Activated T-cell treated with anti-CD3 and anti-CD28 coated beads, Interleukin-2, amount 50 U/mL, for 72 hours (primary cell): ENCODE measurements around the gene ZNF512B. TPM values are rescaled to one million over a fixed set of nuclear protein-coding genes. Genes with fewer than 3 reads are reported as not detected.
"Not testable (repeated sequence)": the region's sequence is repeated elsewhere in the genome, so short reads cannot be mapped to it uniquely, and the experiment has no call there.

Experiments
- ATAC-seq, 2 donors: fragments of 150-1000 bp; cut with Tn5 transposase; replicated peaks in 1 of 2; 2 replicates each; pipeline ENCODE4 v1.10.0; 2021; ENCODE audit warnings: moderate library complexity in 2 of 2, mild to moderate bottlenecking in 1 of 2
- DNase-seq, 2 donors: peaks; one replicate each; pipeline ENCODE4 v3.0.0; 2021 to 2022; ENCODE audit warnings: mixed read lengths in 1 of 2
- H3K27ac Mint-ChIP-seq: one replicate; pipeline ENCODE4 v1.8.0; 2022; ENCODE audit warnings: mild to moderate bottlenecking, moderate library complexity, mixed read lengths
- H3K27me3 Mint-ChIP-seq: one replicate; pipeline ENCODE4 v1.8.0; 2022; ENCODE audit warnings: low read depth, mixed read lengths
- H3K36me3 Mint-ChIP-seq, 2 donors: one replicate each; pipeline ENCODE4 v1.8.0; 2022; ENCODE audit warnings: mixed read lengths in 2 of 2, mild to moderate bottlenecking in 1 of 2; ENCODE audit not compliant: insufficient read depth in 2 of 2
- H3K4me1 Mint-ChIP-seq: one replicate; pipeline ENCODE4 v1.8.0; 2022; ENCODE audit warnings: low read depth, mixed read lengths
- H3K4me3 Mint-ChIP-seq, 2 donors: one replicate each; pipeline ENCODE4 v1.8.0; 2022; ENCODE audit warnings: mild to moderate bottlenecking in 2 of 2, mixed read lengths in 2 of 2, moderate library complexity in 2 of 2
- H3K9me3 Mint-ChIP-seq, 2 donors: one replicate each; pipeline ENCODE4 v1.8.0; 2022; ENCODE audit warnings: mixed read lengths in 2 of 2
- total RNA-seq, 2 donors: library from RNA; stranded (reverse); gene quantifications; one replicate each; pipeline ENCODE4 v1.2.3, GENCODE V29; 2022

ZNF512B gene
- total RNA-seq, 2 donors from 2014 or later = 20.0 to 20.6 TPM

GRCh38 chr20:63937596-63937995 lies 32.1 kb downstream of the ZNF512B start:
- Mint-ChIP-seq H3K4me3 (no peak overlapping the region), H3K9me3 (no peaks in the 10 kb centered on the region), H3K27ac (no peak overlapping the region), H3K4me1 (peaks cover 4% of the 10 kb centered on the region), H3K27me3 (no peaks in the 10 kb centered on the region), H3K36me3 (peaks cover 2 to 6% of the 10 kb centered on the region in 2 donors)
- ATAC-seq (no peak), DNase-seq (no peak)

DNA sequence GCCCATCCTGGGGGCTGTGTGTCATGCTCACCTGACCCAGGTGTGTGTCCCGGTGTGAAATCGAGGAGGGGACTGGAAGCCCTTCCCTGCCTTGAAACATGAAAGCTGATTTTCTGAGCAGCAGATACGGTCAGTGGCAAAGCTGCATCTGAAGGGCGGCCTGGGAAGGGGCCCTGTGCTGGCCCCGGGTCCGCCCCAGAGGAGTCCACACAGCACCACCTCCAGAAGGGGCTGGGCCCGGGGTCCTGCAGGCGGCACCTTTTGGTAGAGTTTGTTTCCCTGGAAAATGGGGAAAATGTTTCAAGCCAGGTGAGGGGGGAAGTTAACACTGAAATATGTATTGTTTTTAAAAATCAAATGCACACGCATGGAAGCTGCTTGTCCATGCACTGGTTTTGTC lies 34.3 kb downstream of the ZNF512B start:
- Mint-ChIP-seq H3K27ac (no peak overlapping the region), H3K36me3 (peaks cover 0 to 7% of the 10 kb centered on the region in 2 donors), H3K27me3 (no peaks in the 10 kb centered on the region), H3K4me3 (no peak overlapping the region), H3K4me1 (no peaks in the 10 kb centered on the region), H3K9me3 (no peaks in the 10 kb centered on the region)
- ATAC-seq (no peak), DNase-seq (no peak)

DNA sequence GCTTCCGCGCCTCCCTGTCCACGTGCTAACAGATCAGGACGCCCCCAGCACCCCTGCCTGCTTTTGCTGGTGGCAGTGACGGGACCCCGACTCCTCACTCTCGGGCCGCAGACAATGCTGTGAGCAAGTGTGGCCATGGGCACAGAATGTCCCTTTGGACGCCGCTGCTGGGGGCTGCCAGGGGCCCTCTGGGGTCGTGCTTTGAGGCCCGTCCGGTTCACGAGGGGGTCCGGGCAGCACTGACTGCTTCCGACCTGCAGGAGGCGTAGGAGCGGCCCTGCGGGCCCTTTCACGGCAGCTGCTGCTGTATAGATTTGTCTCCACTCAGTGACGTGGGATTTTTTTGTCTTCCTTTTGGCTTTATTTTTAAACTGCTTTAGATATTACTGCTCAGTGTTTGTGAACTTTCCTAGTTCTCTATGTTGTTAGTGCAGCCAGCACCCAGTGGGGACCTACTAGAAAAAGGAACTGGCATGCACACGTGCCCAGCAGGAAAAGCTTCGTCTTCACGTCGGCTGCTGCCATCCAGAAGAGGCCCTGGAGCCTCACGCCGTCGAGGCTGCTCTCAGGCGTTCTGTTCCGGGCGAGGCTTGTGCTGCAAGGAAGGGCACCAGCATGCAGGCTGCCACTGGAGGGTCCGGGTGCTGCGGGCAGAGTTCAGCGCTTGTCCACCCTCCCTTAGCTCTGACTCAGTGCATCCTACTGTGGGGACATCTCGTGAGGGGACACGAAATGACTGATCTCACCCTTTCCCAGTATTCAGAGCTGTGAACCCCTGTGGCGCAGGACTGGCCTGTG lies 35.3 kb downstream of the ZNF512B start:
- DNase-seq (peak in 1 of 2 donors; percentile 11), ATAC-seq (no peak)
- no peaks in the 10 kb centered on the region for H3K27me3 Mint-ChIP-seq
- peaks cover 0 to 7% of the 10 kb centered on the region in 2 donors for H3K36me3 Mint-ChIP-seq
- no peaks in the 10 kb centered on the region for H3K4me1 Mint-ChIP-seq
- no peak overlapping the region for H3K4me3 Mint-ChIP-seq
- H3K27ac Mint-ChIP-seq = no peak overlapping the region
- H3K9me3 Mint-ChIP-seq = no peaks in the 10 kb centered on the region

DNA sequence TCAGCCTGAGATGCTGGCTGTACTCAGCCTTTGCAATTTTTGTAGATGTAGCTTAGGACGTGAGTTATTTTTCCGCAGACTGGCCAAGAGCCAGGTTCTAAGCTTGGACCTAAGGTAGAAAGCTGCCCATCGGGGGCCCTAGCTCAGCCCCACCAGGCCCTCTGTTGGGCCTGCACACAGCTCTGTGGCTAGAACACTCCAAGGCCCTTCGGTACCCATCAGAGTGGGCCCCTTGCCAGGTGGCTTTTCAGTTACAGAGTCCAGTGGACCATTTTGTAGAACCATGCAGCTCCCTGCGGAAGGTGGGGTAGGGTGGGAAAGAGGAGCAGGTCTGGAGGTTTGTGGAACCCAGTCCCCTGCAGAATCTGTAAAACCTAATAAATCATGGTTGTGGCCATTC lies 36.1 kb downstream of the ZNF512B start:
- H3K4me3 Mint-ChIP-seq = no peak overlapping the region
- no peaks in the 10 kb centered on the region for H3K9me3 Mint-ChIP-seq
- H3K36me3 Mint-ChIP-seq = peaks cover 0 to 10% of the 10 kb centered on the region in 2 donors
- H3K27ac Mint-ChIP-seq = no peak overlapping the region
- DNase-seq = no peak
- ATAC-seq = no peak
- H3K27me3 Mint-ChIP-seq = no peaks in the 10 kb centered on the region
- H3K4me1 Mint-ChIP-seq = no peaks in the 10 kb centered on the region

DNA sequence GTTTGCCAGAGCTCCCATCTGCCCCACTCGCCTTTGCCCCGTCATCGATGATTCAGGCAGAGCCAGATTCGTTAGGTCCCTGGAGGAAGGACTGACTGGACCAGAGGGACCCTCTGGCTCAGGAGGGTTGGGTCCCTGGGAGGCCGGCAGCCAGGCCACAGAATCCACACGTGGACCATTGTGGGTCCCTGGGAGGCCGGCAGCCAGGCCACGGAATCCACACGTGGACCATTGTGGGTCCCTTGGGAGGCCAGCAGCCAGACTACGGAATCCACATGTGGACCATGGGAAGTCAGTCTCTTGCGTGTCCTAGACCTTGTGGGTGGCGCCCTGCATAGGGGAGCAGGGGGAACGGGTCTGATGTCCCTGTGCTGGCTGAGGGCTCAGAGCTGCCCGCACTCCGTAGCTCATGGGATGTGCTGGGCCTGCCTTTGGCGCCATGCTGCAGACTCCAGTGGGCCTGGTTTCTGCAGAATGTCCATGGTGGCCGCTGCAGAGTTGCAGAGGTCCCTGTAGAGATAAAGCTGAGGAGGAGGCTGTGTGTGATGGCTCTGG lies 37.0 kb downstream of the ZNF512B start:
- no peak for ATAC-seq
- Mint-ChIP-seq H3K27me3 (no peaks in the 10 kb centered on the region), H3K36me3 (peaks cover 0 to 13% of the 10 kb centered on the region in 2 donors)

DNA sequence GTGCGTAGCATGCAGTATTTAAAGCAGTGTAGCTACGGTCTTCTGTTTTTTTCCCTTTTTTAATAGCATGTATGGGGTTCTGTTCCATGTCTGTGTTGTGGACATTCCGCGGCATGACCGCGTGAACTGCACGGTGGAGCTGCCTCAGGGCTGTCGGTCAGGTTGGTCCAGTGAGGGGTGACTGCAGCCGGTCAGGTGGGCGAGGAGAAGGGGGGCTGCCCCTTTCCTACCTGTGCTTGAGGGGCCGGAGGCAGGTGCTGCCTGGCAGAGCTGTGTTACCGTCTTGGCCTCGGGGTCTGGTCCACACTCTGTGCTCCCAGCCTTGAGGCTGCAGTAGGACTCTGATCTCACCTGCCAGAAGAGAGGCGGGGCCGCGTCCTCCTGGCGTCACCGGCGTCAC lies 38.0 kb downstream of the ZNF512B start:
- Mint-ChIP-seq H3K36me3 (peaks cover 0 to 14% of the 10 kb centered on the region in 2 donors), H3K27me3 (no peaks in the 10 kb centered on the region), H3K9me3 (no peaks in the 10 kb centered on the region), H3K4me1 (no peaks in the 10 kb centered on the region), H3K27ac (no peak overlapping the region), H3K4me3 (no peak overlapping the region)
- no peak for DNase-seq
- ATAC-seq = no peak

More for the DNA sequence above, 37.0 kb downstream of the ZNF512B start:
- no peak for DNase-seq
- H3K4me3 Mint-ChIP-seq = no peak overlapping the region
- no peaks in the 10 kb centered on the region for H3K4me1 Mint-ChIP-seq
- H3K9me3 Mint-ChIP-seq = no peaks in the 10 kb centered on the region
- no peak overlapping the region for H3K27ac Mint-ChIP-seq

DNA sequence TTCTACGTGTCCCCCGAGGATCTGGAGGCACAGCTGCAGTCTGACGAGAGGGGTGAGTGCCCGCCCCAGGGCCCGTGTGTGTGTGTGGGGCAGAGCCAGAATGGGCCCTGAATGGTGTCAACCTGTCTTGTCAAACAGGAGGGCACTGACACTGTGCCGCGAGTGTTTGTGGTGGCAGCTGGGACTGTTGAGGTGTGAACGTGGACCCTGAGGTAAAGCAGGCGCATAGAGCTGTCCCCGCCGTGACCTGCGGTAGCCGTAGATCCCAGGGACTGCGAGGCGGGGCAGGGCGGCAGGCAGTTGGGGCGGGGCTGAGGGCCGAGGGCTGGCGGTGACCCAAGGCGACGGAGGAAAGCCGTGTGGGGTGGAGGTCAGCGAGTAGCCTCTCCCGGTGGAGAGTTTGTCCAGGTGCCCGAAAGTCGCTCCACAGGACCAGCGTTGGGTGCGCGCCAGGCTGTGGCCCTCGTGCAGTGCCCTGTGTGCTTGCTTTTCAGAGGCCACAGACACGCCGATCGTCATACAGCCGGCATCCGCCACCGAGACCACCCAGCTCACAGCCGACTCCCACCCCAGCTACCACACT lies 38.7 kb downstream of the ZNF512B start:
- H3K4me1 Mint-ChIP-seq = no peaks in the 10 kb centered on the region
- H3K36me3 Mint-ChIP-seq = peaks cover 0 to 15% of the 10 kb centered on the region in 2 donors
- H3K27ac Mint-ChIP-seq = no peak overlapping the region
- no peaks in the 10 kb centered on the region for H3K9me3 Mint-ChIP-seq
- H3K27me3 Mint-ChIP-seq = no peaks in the 10 kb centered on the region
- no peak overlapping the region for H3K4me3 Mint-ChIP-seq
- no peak for DNase-seq
- ATAC-seq = no peak

DNA sequence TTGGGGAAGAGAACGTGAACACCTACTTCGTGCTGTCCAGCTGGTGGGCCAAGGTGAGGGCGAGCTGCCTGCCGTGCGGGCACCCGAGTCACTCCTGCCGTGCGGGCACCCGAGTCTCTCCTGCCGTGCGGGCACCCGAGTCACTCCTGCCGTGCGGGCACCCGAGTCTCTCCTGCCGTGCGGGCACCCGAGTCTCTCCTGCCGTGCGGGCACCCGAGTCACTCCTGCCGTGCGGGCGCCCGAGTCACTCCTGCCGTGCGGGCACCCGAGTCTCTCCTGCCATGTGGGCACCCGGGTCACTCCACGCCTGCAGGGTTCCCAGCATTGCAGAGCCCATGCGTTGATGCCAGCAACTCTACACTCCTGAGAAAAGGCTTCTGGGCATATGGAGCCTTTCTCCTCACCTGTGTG lies 40.3 kb downstream of the ZNF512B start:
- peaks cover 0 to 12% of the 10 kb centered on the region in 2 donors for H3K36me3 Mint-ChIP-seq
- not testable (repeated sequence) for DNase-seq, H3K27me3 Mint-ChIP-seq, ATAC-seq, H3K4me1 Mint-ChIP-seq, H3K27ac Mint-ChIP-seq, H3K9me3 Mint-ChIP-seq, H3K4me3 Mint-ChIP-seq

DNA sequence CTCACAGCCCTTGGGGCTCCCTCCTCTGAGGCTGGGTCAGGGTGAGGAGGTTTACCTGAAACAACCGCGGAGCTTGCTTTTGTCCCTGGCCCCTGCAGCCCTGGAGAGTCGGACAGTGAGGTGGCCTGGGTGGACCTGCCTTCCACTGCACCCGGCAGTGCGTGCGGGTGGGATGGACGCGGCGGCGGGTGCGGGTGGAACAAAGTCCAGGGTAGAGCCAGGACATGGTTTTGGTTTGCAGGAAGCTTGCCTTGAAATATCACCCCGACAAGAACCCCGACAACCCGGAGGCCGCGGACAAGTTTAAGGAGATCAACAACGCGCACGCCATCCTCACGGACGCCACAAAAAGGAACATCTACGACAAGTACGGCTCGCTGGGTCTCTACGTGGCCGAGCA lies 40.7 kb downstream of the ZNF512B start:
- no peak for ATAC-seq
- no peak overlapping the region for H3K27ac Mint-ChIP-seq
- H3K4me3 Mint-ChIP-seq = no peak overlapping the region
- peaks cover 4% of the 10 kb centered on the region for H3K4me1 Mint-ChIP-seq
- peaks cover 0 to 12% of the 10 kb centered on the region in 2 donors for H3K36me3 Mint-ChIP-seq
- no peak for DNase-seq
- H3K27me3 Mint-ChIP-seq = no peaks in the 10 kb centered on the region
- H3K9me3 Mint-ChIP-seq = no peaks in the 10 kb centered on the region

DNA sequence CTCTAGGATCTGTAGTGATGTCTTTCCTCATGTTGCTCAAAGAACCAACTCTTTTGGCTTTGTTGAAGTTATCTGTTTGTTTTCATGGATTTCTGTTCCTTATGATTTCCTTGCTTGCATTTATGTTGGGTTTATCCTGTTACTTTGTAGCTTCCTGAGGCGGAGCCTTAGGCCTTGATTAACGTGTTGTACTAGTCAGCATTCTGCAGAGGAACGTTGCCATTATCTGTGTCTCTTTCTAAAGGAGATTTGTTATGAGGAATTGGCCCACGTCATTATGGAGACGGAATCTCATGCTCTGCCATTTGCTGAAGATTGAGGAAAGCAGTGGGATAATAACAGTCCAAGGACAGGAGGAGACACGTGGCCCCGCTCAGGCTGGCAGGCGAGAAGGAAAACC lies 43.4 kb downstream of the ZNF512B start:
- no peak overlapping the region for H3K27ac Mint-ChIP-seq
- no peaks in the 10 kb centered on the region for H3K27me3 Mint-ChIP-seq
- no peak overlapping the region for H3K4me3 Mint-ChIP-seq
- DNase-seq (no peak), ATAC-seq (no peak)
- H3K9me3 Mint-ChIP-seq = no peaks in the 10 kb centered on the region
- peaks cover 16% of the 10 kb centered on the region for H3K4me1 Mint-ChIP-seq
- peaks cover 0 to 10% of the 10 kb centered on the region in 2 donors for H3K36me3 Mint-ChIP-seq

GRCh38 chr20:63924241-63924640 lies 45.5 kb downstream of the ZNF512B start:
- peaks cover 0 to 13% of the 10 kb centered on the region in 2 donors for H3K36me3 Mint-ChIP-seq
- H3K27me3 Mint-ChIP-seq = no peaks in the 10 kb centered on the region
- H3K9me3 Mint-ChIP-seq = no peaks in the 10 kb centered on the region
- peaks cover 16% of the 10 kb centered on the region for H3K4me1 Mint-ChIP-seq
- DNase-seq (no peak), ATAC-seq (no peak)
- no peak overlapping the region for H3K4me3 Mint-ChIP-seq
- H3K27ac Mint-ChIP-seq = peak overlapping the region; percentile 55

DNA sequence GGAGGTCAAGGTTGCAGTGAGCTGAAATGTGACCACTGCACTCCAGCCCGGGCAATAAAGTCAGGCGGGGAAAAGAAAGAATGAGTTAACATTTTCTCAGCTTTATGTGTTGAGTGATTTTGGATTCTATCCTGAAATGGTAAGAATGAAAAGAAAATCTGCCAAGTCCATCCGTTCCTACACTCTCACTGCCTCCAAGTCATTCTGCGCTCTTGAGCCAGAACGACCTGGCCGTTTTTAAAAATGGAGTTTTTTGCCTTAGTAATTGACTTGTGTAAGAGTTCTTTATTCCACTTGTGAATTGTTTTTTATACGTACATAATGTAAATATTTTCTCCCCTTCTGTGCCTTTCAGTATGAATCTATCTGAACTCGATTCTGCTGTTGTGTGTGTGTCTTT lies 46.1 kb downstream of the ZNF512B start:
- DNase-seq (no peak), ATAC-seq (no peak)
- H3K27me3 Mint-ChIP-seq = no peaks in the 10 kb centered on the region
- H3K9me3 Mint-ChIP-seq = no peaks in the 10 kb centered on the region
- peaks cover 0 to 11% of the 10 kb centered on the region in 2 donors for H3K36me3 Mint-ChIP-seq
- no peak overlapping the region for H3K27ac Mint-ChIP-seq
- H3K4me3 Mint-ChIP-seq = no peak overlapping the region
- peaks cover 16% of the 10 kb centered on the region for H3K4me1 Mint-ChIP-seq

GRCh38 chr20:63920226-63920625 lies 49.5 kb downstream of the ZNF512B start:
- H3K9me3 Mint-ChIP-seq = no peaks in the 10 kb centered on the region
- H3K36me3 Mint-ChIP-seq = peaks cover 0 to 5% of the 10 kb centered on the region in 2 donors
- H3K4me3 Mint-ChIP-seq = no peak overlapping the region
- no peaks in the 10 kb centered on the region for H3K27me3 Mint-ChIP-seq
- DNase-seq (no peak), ATAC-seq (no peak)
- H3K27ac Mint-ChIP-seq = no peak overlapping the region
- H3K4me1 Mint-ChIP-seq = peaks cover 16% of the 10 kb centered on the region
